Measurements from ENCODE around the gene DNAH10.

GRCh38 chr12:123910761-123911193 lies 148.7 kb downstream of the DNAH10 start:
- TF ChIP-seq CTCF (conservative IDR thresholded peaks at IDR 0.05) (no peak), EZH2 (IDR thresholded peaks at IDR 0.05; ENCODE audit: low read depth) (no peak)
